K562 (cell line): ENCODE results near the gene SMOC2. TPM values are rescaled to one million over a fixed set of nuclear protein-coding genes. Genes with fewer than 3 reads are reported as not detected.

Source experiments
- ATAC-seq: fragments of 200-7000 bp; cut with Tn5 transposase; 3 replicates; pipeline ENCODE4 v1.9.1; 2020; ENCODE audit warnings: moderate library complexity
- BruUV-seq: library from RNA; stranded (reverse); fragments of 400-500 nt; replicated peaks from 2 replicates; lab custom pipeline; 2021; lab: Mats Ljungman, UMichigan
- CTCF ChIA-PET: fragments of 300-600 bp; formaldehyde crosslinking; extraction: SDS; loops from one replicate; lab custom pipeline; 2021; ENCODE audit warnings: low intra/inter-chr PET ratio; lab: Yijun Ruan, JAX
- POLR2A ChIA-PET: fragments of 300-600, 350-650 bp; sonication (Branson Sonifier 250); formaldehyde crosslinking; extraction: SDS; loops from one replicate; lab custom pipeline; 2021; ENCODE audit warnings: antibody characterized with exemption, inconsistent platforms; lab: Yijun Ruan, JAX
- DNase-seq, 4 experiments: peaks; one replicate each; pipeline versions ENCODE4 v3.0.0 to v3.0.0-alpha.2; 2011 to 2018; ENCODE audit warnings: low spot score in 3 of 4, mixed read lengths in 3 of 4; ENCODE audit errors: extremely low read depth in 1 of 4
- FAIRE-seq: peaks from 2 replicates; lab custom pipeline; 2011; peaks lifted over from hg19 to GRCh38; lab: Jason Lieb, UNC
- H2AFZ ChIP-seq: 2 replicates; pipeline ENCODE4 v1.6.0; 2011; ENCODE audit warnings: low read depth, low read length, control low read depth, inconsistent platforms
- H3K27ac ChIP-seq: fragments of 200-600 bp; 3 replicates; pipeline ENCODE4 v1.8.0; 2011; ENCODE audit warnings: low read depth, mild to moderate bottlenecking, control low read depth, inconsistent platforms, low read length, moderate library complexity, mixed read lengths; ENCODE audit errors: extremely low read depth
- H3K27me3 ChIP-seq, 2 experiments: fragments of 300-600 bp in 1 of 2; 2 replicates in 1 of 2; 3 replicates in 1 of 2; pipeline versions ENCODE4 v1.6.0 to v1.8.0; 2011; ENCODE audit warnings: inconsistent platforms in 2 of 2, low read length in 2 of 2, mild to moderate bottlenecking in 1 of 2, mixed read lengths in 1 of 2, moderate library complexity in 1 of 2; ENCODE audit not compliant: control insufficient read depth in 2 of 2, insufficient read depth in 2 of 2
- H3K36me3 ChIP-seq: fragments of 300-600 bp; 3 replicates; pipeline ENCODE4 v1.8.0; 2011; ENCODE audit warnings: mild to moderate bottlenecking, low read length, inconsistent platforms; ENCODE audit not compliant: control insufficient read depth, insufficient read depth
- H3K4me1 ChIP-seq, 2 experiments: fragments of 200-600 bp in 1 of 2; replicated peaks in 1 of 2; 2 replicates in 1 of 2; 3 replicates in 1 of 2; pipeline versions ENCODE4 v1.5.1 to v1.8.0; 2011; ENCODE audit warnings: inconsistent platforms in 2 of 2, low read length in 2 of 2, mild to moderate bottlenecking in 1 of 2, mixed read lengths in 1 of 2, moderate library complexity in 1 of 2; ENCODE audit not compliant: control insufficient read depth in 2 of 2, insufficient read depth in 2 of 2
- H3K4me2 ChIP-seq: 2 replicates; pipeline ENCODE4 v1.6.1; 2011; ENCODE audit warnings: low read length, control low read depth, inconsistent platforms, mixed read lengths; ENCODE audit not compliant: insufficient read depth
- H3K4me3 ChIP-seq: fragments of 200-600 bp; sonication (generic), shearing (Covaris generic); 2 replicates; pipeline ENCODE4 v1.5.1; 2016; ENCODE audit warnings: control low read depth, inconsistent platforms
- H3K79me2 ChIP-seq: fragments of 200-600 bp; 3 replicates; pipeline ENCODE4 v1.8.0; 2011; ENCODE audit warnings: low read length, inconsistent platforms; ENCODE audit not compliant: control insufficient read depth, insufficient read depth
- H3K9ac ChIP-seq, 2 experiments: 2 replicates each; pipeline versions ENCODE4 v1.6.0 to v1.6.1; 2011; ENCODE audit warnings: low read depth in 2 of 2, low read length in 2 of 2, control low read depth in 1 of 2, inconsistent platforms in 1 of 2, mild to moderate bottlenecking in 1 of 2, mixed read lengths in 1 of 2; ENCODE audit not compliant: insufficient read depth in 1 of 2
- H3K9me1 ChIP-seq: one replicate; pipeline ENCODE4 v1.6.0; 2011; ENCODE audit warnings: inconsistent platforms, mild to moderate bottlenecking, low read length, moderate library complexity; ENCODE audit not compliant: control insufficient read depth, insufficient read depth
- H3K9me3 ChIP-seq: replicated peaks from 2 replicates; pipeline ENCODE4 v1.5.1; 2011; ENCODE audit warnings: low read depth, low read length, inconsistent platforms; ENCODE audit not compliant: control insufficient read depth, insufficient read depth
- H4K20me1 ChIP-seq: replicated peaks from 2 replicates; pipeline ENCODE4 v1.6.1; 2011; ENCODE audit warnings: low read length, inconsistent platforms, mixed read lengths; ENCODE audit not compliant: control insufficient read depth, insufficient read depth
- HMBOX1 ChIP-seq: sonication (generic); IDR thresholded peaks from 2 replicates; pipeline ENCODE4 v1.6.1; 2016
- ZFP91 ChIP-seq: sonication (generic); formaldehyde crosslinking; IDR thresholded peaks from 2 replicates; pipeline ENCODE4 v1.8.0; 2022; ENCODE audit warnings: mild to moderate bottlenecking, missing genetic modification reagents
- WGBS: fragments of 100-300 bp; shearing (Covaris generic); methylation state at CpG from one replicate; pipeline ENCODE4 v1.1.6; 2016; ENCODE audit warnings: low coverage, mixed read lengths; ENCODE audit not compliant: insufficient coverage; ENCODE audit errors: missing lambda C conversion rate; 5-methylcytosine and 5-hydroxymethylcytosine counted together
- in situ Hi-C: fragments of 300-500 bp; cut with MboI; formaldehyde crosslinking; loops from 4 replicates; pipeline ENCODE4 v1.15.0; 2018; ENCODE audit warnings: inconsistent platforms, mixed read lengths
- intact Hi-C: fragments of 100-400 bp; cut with micrococcal nuclease; formaldehyde crosslinking; loops from 2 replicates; pipeline ENCODE4 v1.14.2; 2022
- polyA plus RNA-seq, 8 experiments: library from polyadenylated mRNA; depleted of rRNA in 4 of 8; stranded (reverse) in 5 of 8; unstranded in 3 of 8; fragments of >200 nt; fragmentation: Nextera tagmentation in 2 of 8; fragmentation: Illumina TruSeq in 1 of 8; extraction: Ambion mirVana in 2 of 8; extraction: Trizol in 1 of 8; gene quantifications; 2 replicates each; pipeline versions ENCODE4 v1.2.1 to v1.2.3, GENCODE V29; 2011 to 2014; ENCODE audit warnings: inconsistent platforms in 1 of 8, missing spikeins in 1 of 8
- total RNA-seq, 7 experiments: library from RNA; depleted of rRNA in 6 of 7; stranded (reverse); fragments of >200 nt in 6 of 7; fragmentation: Illumina TruSeq in 2 of 7; extraction: Trizol in 2 of 7; gene quantifications; 2 replicates each; pipeline versions ENCODE4 v1.2.1 to v1.2.3, GENCODE V29; 2011 to 2021; ENCODE audit warnings: low replicate concordance in 1 of 7

Gene SMOC2
- total and polyA plus RNA-seq, 9 of the 15 experiments (the other 6 are each of a cell fraction or from before 2014, with no cell fraction given) = 0.45 to 2.3 (median 1.1) TPM

DNA sequence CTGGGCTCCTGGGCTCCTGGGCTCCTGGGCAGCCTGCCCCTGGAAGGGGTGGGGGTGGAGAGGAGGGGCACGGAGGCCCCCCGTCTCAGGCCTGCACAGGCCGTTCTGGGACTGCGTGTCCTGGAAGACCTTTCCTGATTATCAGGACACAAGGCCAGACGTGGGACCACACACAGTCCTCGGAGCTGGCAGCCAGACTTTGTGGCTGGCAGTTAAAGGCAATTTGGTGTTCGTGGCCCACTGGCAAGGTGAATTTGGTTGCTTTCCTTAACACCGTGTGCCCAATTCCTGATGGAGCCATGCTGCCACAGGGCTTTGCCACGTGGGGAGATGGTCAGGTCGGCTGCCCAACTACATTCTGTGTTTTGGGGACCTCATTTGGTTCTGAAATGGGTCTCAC, 113.5 kb downstream of the SMOC2 start:
- intact Hi-C loops (no loop called here), in situ Hi-C loops (no loop called here)
- DNase-seq (no peak), FAIRE-seq (no peak), ATAC-seq (no peak)
- H3K9me3 ChIP-seq = 0 out of 2 replicates have a peak, but pooled peaks cover 2% of the 10 kb centered on the region
- POLR2A ChIA-PET = no interaction called here
- H2AFZ ChIP-seq = no peak overlapping the region
- H3K27me3 ChIP-seq = peaks cover 2 to 25% of the 10 kb centered on the region in 2 experiments; a peak in 3 of 5 replicates
- H3K4me1 ChIP-seq = no peaks in the 10 kb centered on the region
- H3K4me2 ChIP-seq = no peak overlapping the region
- 24% methylated on average over 9 of the region's 10 CpGs for WGBS
- H3K9ac ChIP-seq = no peak overlapping the region
- H3K4me3 ChIP-seq = no peak overlapping the region
- no peaks in the 10 kb centered on the region for H3K9me1 ChIP-seq
- CTCF ChIA-PET = no interaction called here
- BruUV-seq = no TSS peak
- H3K79me2 ChIP-seq = no peaks in the 10 kb centered on the region
- no peak overlapping the region for H3K27ac ChIP-seq
- no peaks in the 10 kb centered on the region for H3K36me3 ChIP-seq
- no peaks in the 10 kb centered on the region for H4K20me1 ChIP-seq
- TF ChIP-seq ZFP91 (CRISPR knock-in tag) (no peak), HMBOX1 (no peak)
